Fibroblast of pulmonary artery (primary cell): ENCODE data around the gene CYFIP1.

ENCODE experiments used
- DNase-seq: peaks from one replicate; pipeline ENCODE4 v3.0.0-alpha.2; 2010; ENCODE audit warnings: low read depth
- H3K4me3 ChIP-seq: replicated peaks from 2 replicates; pipeline ENCODE4 v1.5.1; 2011; ENCODE audit warnings: low read depth, mild to moderate bottlenecking, control low read depth, low read length, moderate library complexity
- CTCF ChIP-seq: IDR thresholded peaks from 2 replicates; pipeline ENCODE4 v1.5.1; 2011; ENCODE audit warnings: mild to moderate bottlenecking, control low read depth, low read length, inconsistent platforms; ENCODE audit errors: missing control alignments

CYFIP1 gene

GRCh38 chr15:22880981-22881738, 99.0 kb downstream of the CYFIP1 start:
- DNase-seq, result no peak
- TF ChIP-seq CTCF, result no peak
- H3K4me3 ChIP-seq, result no peak overlapping the region

GRCh38 chr15:22880068-22880980, 99.8 kb downstream of the CYFIP1 start:
- H3K4me3 ChIP-seq, result no peak overlapping the region
- no peak for DNase-seq
- no peak for TF ChIP-seq CTCF

- H3K4me3 ChIP-seq, result no peak overlapping the region
Observed at GRCh38 chr15:22878103-22878502, 102.1 kb downstream of the CYFIP1 start.

GRCh38 chr15:22877607-22878006, 102.6 kb downstream of the CYFIP1 start:
- no peak for TF ChIP-seq CTCF
- no peak overlapping the region for H3K4me3 ChIP-seq
- DNase-seq, result no peak

More at GRCh38 chr15:22878103-22878502, 102.1 kb downstream of the CYFIP1 start:
- DNase-seq, result no peak
- TF ChIP-seq CTCF, result no peak

- no peak for TF ChIP-seq CTCF
Observed at GRCh38 chr15:22877117-22877516, 103.1 kb downstream of the CYFIP1 start.

GRCh38 chr15:22874966-22875365, 105.2 kb downstream of the CYFIP1 start:
- no peak for DNase-seq
- no peak for TF ChIP-seq CTCF
- H3K4me3 ChIP-seq, result no peak overlapping the region

More at GRCh38 chr15:22877117-22877516, 103.1 kb downstream of the CYFIP1 start:
- DNase-seq, result no peak
- H3K4me3 ChIP-seq, result no peak overlapping the region
